Kidney (tissue), 14 donors: ENCODE results near the gene TRAPPC3L. TPM values are rescaled to one million over a fixed set of nuclear protein-coding genes. Genes with fewer than 3 reads are reported as not detected.

Experiments
- DNase-seq, 5 donors: peaks; one replicate each; pipeline ENCODE4 v3.0.0-alpha.2; 2013 to 2020
- FAIRE-seq: peaks from 2 replicates; lab custom pipeline; 2012; peaks lifted over from hg19 to GRCh38; lab: Jason Lieb, UNC
- H3K27ac ChIP-seq, 2 donors: one replicate each; pipeline ENCODE4 v1.7.0; 2013; ENCODE audit warnings: low read depth in 2 of 2, low read length in 2 of 2, inconsistent platforms in 1 of 2
- H3K27me3 ChIP-seq: one replicate; pipeline ENCODE4 v1.7.1; 2013; ENCODE audit warnings: low read length, inconsistent platforms; ENCODE audit not compliant: control insufficient read depth, insufficient read depth
- H3K36me3 ChIP-seq, 3 donors: one replicate each; pipeline versions ENCODE4 v1.7.0 to v1.7.1; 2013; ENCODE audit warnings: low read length in 3 of 3, control low read depth in 1 of 3, inconsistent platforms in 1 of 3; ENCODE audit not compliant: insufficient read depth in 3 of 3, control insufficient read depth in 2 of 3
- H3K4me1 ChIP-seq, 3 donors: one replicate each; pipeline versions ENCODE4 v1.7.0 to v1.7.1; 2013; ENCODE audit warnings: low read length in 3 of 3, inconsistent platforms in 1 of 3, low read depth in 1 of 3; ENCODE audit not compliant: control insufficient read depth in 2 of 3, insufficient read depth in 2 of 3
- H3K4me3 ChIP-seq, 3 donors: one replicate each; pipeline versions ENCODE4 v1.7.0 to v1.8.1; 2013; ENCODE audit warnings: low read length in 3 of 3, control low read depth in 1 of 3, inconsistent platforms in 1 of 3
- H3K9ac ChIP-seq, 3 donors: one replicate each; pipeline versions ENCODE4 v1.7.0 to v1.7.1; 2013; ENCODE audit warnings: low read length in 3 of 3, control low read depth in 1 of 3, inconsistent platforms in 1 of 3
- H3K9me3 ChIP-seq, 3 donors: one replicate each; pipeline versions ENCODE4 v1.7.0 to v1.7.1; 2013; ENCODE audit warnings: low read length in 3 of 3, control low read depth in 1 of 3, inconsistent platforms in 1 of 3; ENCODE audit not compliant: control insufficient read depth in 2 of 3, insufficient read depth in 1 of 3
- CTCF ChIP-seq: IDR thresholded peaks from 3 replicates; pipeline ENCODE4 v1.5.1; 2012; ENCODE audit warnings: mild to moderate bottlenecking, moderate library complexity, borderline replicate concordance; ENCODE audit not compliant: insufficient read depth; ENCODE audit errors: extremely low read depth
- intact Hi-C: fragments of 100-400 bp; cut with DNase I; formaldehyde crosslinking; loops from one replicate; pipeline ENCODE4 v1.11.1; 2022
- polyA plus RNA-seq: library from polyadenylated mRNA; stranded (reverse); fragments of 350-450 nt; fragmentation: Illumina TruSeq; extraction: RNeasy Lipid Tissue Mini Kit (QIAGEN cat#74804); gene quantifications from one replicate; pipeline ENCODE4 v1.2.3, GENCODE V29; 2014; ENCODE audit warnings: low read depth, low replicate concordance; ENCODE audit not compliant: insufficient read depth
- total RNA-seq: library from RNA; stranded (reverse); fragmentation: NEBNext Ultra II Directional; extraction: Animal tissue kit (Norgen Biotek cat#: 25700); gene quantifications from one replicate; pipeline ENCODE4 v1.2.1, GENCODE V29; 2021
- donor health status: control.
- donor health status: control.
- donor health status: control.
- donor health status: control.
- donor health status: control.
- donor health status: DM: yes; HTN: yes; CAD: no.
- donor health status: Normal renal cell carcinoma (clear cell type).

The TRAPPC3L gene
- total and polyA plus RNA-seq, 2 donors from 2014 or later: not detected

- no peaks in the 10 kb centered on the region for H3K4me1 ChIP-seq
- H3K27ac ChIP-seq: no peak overlapping the region
- no peak for TF ChIP-seq CTCF
- no peaks in the 10 kb centered on the region for H3K36me3 ChIP-seq
- intact Hi-C loops: no loop called here
- no peak for FAIRE-seq
- H3K27me3 ChIP-seq: no peaks in the 10 kb centered on the region
- no peak for DNase-seq
- peaks cover 0 to 1% (median 0%) of the 10 kb centered on the region in 3 donors for H3K9me3 ChIP-seq
- H3K4me3 ChIP-seq: no peak overlapping the region
- H3K9ac ChIP-seq: no peak overlapping the region
These were observed 37.0 kb downstream of the TRAPPC3L start for GRCh38 chr6:116508527-116508926.

- DNase-seq (no peak), FAIRE-seq (no peak)
- Histone ChIP-seq H3K9ac (no peak overlapping the region), H3K4me1 (no peaks in the 10 kb centered on the region), H3K9me3 (peaks cover 0 to 1% (median 0%) of the 10 kb centered on the region in 3 donors), H3K4me3 (no peak overlapping the region), H3K27ac (no peak overlapping the region), H3K36me3 (no peaks in the 10 kb centered on the region), H3K27me3 (no peaks in the 10 kb centered on the region)
- TF ChIP-seq CTCF: no peak
- intact Hi-C loops: no loop called here
These were observed 38.2 kb downstream of the TRAPPC3L start for GRCh38 chr6:116507324-116507723.

- FAIRE-seq (no peak), DNase-seq (no peak)
- Histone ChIP-seq H3K36me3 (no peaks in the 10 kb centered on the region), H3K27me3 (no peaks in the 10 kb centered on the region), H3K4me3 (no peak overlapping the region), H3K27ac (no peak overlapping the region), H3K4me1 (no peaks in the 10 kb centered on the region), H3K9ac (no peak overlapping the region), H3K9me3 (no peaks in the 10 kb centered on the region)
- intact Hi-C loops: no loop called here
- no peak for TF ChIP-seq CTCF
These were observed 44.5 kb downstream of the TRAPPC3L start for GRCh38 chr6:116500969-116501433.
